HG03039 (cell line): ENCODE results near the gene UBE2G1.

ENCODE experiments used
- ATAC-seq: cut with Tn5 transposase; IDR thresholded peaks from one replicate; pipeline ENCODE4 v1.9.1; 2021; ENCODE audit warnings: mild to moderate bottlenecking, moderate library complexity; ENCODE audit not compliant: unreplicated experiment

UBE2G1 gene

DNA sequence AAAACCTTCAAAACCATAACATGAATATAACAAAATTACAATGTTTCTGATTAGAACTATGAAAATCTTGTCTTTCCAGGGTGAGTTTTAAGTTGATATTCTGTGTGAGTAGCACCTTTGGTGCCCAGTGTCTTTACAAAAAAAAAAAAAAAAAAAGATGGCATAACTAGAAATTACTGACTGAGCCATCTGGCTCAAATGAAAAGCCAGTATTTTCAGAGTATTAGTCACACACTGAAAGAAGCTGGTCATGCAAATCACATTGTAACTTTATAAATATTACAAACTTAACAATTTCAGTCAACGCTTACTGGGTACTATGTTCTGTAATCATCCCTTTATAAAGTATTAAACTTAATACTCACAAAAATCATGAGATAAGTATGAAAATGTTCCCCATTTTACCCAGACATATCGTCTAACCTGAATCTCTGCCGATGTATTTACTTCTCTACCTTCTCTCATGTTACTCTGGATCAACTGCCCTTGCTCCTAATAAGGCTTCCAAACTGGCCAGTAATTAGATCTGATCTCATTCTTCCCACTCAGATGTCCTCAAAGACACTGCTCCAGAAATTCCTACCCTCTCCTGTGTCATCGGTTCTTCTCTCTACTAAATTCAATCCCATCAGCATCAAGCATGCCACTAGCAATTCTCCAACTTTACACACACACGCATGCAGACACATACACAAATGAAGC is 25.4 kb downstream of the UBE2G1 start:
- no peak for ATAC-seq

DNA sequence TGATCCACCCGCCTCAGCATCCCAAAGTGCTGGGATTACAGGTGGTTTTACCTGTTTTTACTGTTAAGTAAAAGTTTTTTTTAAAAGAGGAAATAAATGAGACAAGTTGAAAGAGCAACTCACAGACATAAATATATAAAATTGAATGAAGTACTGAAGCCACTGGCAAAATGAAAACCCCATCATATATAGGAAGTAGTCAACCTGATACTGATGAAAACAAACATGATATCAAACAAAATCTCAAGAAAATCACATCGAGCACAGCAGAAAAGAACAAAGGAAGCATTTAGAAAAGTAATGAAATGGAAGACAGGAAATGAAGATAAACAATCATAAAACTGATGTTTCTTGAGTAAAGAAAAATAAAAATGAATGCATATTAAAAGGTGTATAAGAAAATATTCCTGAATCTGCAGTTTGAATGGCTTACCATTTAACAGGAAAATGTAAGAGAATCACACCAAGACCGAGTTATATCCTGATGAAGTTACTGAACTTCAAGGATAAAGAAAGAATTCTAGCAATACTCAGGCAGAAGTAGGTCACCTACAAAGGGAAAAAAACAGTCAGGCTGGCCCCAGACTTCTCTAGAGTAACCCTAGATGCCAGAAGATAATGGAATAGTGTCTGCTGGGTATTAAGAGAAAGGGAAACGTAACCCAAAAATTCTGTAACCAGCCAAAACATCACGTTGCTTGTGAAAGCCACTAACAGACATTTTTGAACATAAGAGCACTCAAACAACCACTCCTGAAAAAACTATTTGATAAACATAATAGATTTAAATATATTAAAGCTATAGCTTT is 31.5 kb downstream of the UBE2G1 start:
- ATAC-seq = no peak

DNA sequence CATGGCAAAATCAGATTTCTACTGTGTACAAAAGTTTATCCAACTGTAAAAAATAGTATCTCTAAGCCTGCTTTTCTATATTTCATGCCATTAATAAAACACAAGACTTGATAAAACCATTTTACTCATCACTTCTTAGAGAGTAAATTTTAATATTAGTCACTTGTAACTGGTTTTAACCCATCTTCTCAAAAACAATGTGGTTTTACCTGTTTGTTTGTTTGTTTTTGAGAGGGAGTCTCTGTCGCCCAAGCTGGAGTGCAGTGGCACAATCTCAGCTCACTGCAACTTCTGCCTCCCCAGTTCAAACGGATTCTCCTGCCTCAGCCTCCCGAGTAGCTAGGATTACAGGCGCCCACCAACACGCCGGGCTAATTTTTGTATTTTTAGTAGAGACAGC is 32.1 kb downstream of the UBE2G1 start:
- no peak for ATAC-seq

DNA sequence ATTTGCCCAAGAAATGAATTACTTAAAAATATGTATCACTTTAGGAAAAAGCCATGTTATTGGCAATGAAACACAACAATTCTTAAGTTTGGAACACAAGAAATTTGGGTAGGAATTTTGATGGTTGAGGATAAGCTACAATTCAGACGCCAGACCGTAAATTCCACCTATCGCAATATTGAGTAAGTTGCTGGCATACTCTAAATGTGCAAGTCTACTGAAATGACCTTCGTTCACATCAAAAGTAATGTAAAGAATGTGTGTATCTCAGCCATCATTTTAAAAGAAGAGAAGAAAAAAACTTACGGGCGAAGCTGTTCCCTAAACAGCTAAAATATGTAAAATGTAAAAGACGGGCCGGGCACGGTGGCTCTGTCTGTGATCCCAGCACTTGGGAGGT is 33.4 kb downstream of the UBE2G1 start:
- ATAC-seq = no peak

DNA sequence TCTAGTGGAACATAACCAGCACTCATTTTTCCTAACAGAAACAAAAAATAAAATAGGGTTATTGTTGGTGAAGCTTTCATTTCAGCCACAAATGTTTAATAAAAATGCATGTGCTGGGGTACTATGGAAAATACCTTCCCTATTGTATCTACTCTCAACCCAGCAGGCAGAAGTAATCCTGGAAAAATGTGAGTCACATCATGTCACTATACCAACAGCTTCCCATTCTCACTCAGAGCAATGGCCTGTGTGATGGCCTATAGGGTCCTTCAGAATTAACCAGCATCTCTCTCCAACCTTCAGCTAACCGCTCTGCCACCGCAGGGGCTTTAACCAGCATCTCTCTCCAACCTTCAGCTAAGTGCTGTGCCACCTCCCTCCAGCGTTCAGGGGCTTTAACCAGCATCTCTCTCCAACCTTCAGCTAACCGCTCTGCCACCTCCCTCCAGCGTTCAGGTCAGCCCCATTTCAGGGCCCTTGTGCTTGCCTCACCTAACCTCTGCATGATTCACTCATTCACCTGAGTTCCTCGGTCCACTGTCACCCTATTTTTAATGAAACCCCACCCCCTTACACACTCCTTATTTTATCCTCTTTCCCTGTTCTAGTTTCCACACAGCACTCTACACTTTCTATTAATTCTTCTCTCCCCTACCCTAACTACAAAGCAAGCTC is 34.0 kb downstream of the UBE2G1 start:
- no peak for ATAC-seq

DNA sequence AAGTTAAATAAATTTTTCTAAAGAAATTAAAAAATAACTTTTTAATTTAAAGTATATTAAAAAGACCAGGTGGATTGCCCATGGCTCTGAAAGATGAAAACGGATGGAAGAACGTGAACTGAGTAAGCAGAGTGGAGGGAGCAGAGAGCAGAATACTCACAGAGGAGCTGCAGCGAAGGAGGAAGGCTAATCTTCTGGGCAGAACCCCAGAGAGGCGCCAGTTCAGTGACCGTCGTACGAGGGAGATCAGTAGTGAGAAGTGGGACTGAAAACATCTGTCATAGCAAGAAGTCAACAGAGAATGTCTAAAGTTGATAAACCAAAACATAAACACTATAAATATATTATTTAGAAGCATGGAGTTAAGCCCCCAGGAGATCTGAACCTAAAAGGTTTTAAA is 34.9 kb downstream of the UBE2G1 start:
- no peak for ATAC-seq

DNA sequence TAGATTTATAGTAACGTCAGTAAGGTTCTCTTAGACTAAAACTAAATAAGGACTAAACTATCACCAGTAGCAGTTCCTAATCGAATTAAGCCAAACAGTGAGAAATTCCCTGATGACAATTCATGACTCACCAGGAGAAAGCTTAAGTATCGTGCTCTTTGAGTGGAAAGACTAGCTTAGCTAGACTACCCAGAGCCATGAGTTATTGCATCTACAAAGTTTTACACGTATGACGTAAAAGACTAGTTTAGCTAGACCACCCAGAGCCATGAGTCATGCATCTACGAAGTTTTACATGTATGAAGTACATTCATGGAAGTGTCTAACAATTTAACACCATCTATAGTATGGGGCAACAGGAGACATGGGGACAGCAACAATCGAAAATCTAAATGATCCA is 36.6 kb downstream of the UBE2G1 start:
- no peak for ATAC-seq

DNA sequence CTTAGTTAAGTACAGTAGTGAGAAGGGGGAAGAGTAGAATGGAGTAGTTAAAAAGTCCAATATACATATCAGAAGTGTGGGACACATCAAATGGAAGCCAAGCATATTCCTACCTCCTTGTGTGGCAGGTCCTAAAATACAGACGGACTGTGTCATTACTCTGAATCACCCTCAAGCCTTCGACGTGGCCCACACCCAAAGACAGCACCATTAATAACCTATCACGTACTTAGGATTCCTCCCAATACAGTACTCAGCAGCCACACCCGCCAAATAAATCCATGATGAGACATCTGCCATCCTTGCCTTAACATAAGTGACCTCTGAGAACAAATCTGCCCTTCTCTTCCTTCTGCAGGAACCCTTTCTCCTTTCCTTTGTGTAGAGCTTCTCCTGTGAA is 38.9 kb downstream of the UBE2G1 start:
- ATAC-seq = no peak

DNA sequence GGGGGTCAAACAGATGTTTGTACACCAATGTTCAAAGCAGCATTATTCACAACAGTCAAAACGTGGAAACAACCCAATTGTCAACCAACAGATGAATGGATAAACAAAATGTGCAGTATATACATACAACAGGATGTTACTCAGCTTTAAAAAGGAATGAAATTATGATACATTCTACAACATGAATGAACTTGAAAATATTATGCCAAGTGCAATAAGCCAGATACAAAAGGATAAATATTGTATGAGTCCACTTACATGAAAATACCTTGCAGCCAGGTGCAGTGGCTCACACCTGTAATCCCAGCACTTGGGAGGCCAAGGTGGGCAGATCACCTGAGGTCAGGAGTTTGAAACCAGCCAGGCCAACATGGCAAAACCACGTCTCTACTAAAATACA is 39.9 kb downstream of the UBE2G1 start:
- no peak for ATAC-seq

DNA sequence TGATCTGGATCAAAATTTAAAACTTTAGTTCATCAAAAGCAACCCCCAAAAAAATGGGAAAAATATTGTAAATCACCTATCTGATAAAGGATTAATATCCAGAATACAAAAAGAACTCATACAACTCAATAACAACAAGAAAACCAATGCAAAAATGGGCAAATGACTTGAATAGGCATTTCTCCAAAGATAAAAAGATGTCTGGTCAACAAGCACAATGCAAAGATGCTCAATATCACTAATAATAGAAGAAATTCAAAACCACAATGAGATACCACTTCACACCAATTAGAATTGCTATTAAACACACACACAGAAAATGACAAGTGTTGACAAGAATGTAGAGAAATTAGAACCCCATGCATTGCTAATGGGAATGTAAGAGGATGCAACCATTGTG is 40.4 kb downstream of the UBE2G1 start:
- no peak for ATAC-seq

DNA sequence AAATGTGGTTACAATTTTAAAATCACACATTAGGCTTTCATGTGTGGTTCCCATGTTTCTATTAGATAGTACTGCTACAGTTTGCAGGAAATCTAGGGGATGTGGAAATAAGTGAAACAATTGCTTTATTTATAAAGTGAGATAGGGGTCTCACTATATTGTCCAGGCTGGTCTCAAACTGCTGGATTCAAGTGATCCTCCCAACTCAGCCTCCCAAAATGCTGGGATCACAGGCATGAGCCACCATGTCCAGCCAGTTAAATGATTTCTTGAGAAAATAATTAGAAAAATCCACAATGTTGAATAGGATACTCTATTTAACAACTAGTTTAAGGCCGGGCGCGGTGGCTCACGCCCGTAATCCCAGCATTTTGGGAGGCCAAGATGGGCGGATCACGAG is 42.0 kb downstream of the UBE2G1 start:
- ATAC-seq = no peak

DNA sequence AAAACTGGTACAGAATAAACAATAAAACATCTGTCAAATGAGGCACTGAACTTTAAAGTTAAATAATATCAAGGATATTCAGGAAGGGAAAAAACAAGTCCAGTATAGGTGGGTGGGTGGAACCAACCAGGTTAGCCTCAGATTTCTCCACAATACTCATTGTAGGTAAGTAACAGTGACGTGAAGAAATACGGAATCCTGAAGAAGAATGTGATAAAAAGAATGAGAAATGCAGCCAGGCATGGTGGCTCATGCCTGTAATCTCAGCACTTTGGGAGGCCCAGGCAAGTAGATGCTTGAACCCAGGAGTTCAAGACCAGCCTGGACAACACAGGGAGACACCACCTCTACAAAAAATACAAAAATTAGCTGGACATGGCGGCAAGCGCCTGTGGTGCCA is 47.3 kb downstream of the UBE2G1 start:
- ATAC-seq = no peak

DNA sequence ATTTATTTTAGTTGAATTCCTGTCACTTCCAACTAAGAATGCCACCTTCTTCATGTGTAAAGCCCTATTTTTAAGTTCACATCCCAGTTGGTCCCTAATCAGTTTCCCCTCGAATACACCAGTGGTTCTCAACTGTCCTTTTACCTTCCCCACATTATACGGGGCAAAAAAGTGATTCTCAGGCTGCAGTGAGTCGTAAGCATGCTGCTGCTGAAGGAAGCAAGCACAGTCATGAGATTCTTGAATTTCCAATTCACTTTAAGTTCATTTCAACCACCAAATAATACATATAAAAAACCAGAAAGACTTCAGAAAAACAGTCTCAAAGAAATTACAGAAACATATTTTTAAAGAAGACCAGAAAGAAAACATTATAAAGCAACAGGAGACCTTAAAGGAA is 47.9 kb downstream of the UBE2G1 start:
- ATAC-seq = no peak

DNA sequence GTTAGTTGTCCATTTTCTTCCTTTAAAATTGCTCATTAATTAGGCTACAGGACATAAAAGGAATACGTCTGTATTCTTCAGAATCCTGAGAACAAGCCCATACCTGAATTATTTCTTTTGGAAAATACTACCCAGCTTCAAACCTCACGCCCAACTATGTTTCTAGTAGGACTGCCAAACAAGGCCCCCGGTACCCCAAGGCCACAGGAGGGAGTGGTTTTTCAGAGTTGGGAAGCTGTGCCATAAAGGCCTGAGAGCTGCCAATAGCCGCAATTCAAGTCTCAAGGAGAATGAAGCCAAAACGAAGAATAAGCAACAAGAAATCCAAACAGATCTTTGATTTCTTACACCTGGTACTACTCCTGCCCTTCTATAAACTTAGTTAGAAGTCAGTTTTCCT is 48.3 kb downstream of the UBE2G1 start:
- ATAC-seq = no peak

DNA sequence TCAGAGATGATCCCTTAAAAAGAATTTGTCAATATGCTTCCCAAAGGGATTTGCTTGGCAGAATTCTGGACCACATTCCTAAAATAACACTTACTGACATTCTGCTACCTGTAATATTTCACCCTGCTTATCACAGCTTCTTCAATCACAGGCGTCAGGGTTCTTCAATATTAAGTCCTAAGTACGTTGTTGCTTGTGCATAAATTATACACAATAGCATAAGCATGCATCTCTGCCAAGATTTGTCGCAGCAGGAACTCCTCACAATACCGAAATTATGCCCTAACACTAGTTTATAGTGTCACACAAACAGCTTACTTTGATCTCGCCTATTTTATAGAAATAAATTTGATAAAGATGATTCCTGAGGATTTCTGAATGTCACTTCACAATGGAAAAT is 48.9 kb downstream of the UBE2G1 start:
- no peak for ATAC-seq

DNA sequence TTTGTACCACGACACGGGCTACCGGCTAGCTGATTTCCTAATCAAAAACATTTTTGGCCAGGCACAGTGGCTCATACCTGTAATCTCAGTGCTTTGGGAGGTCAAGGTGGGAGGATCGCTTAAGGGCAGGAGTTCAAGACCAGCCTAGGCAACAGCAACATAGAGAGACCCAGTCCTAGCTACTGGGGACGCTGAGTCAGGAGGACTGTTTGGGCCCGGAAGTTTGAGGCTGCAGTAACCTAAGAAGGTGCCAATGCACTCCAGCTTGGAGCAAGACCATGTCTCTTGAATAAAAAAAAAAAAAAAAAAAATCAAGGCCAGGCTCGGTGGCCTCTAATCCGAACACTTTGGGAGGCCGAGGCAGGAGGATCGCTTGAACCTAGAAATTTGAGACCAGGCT is 49.8 kb downstream of the UBE2G1 start:
- no peak for ATAC-seq

DNA sequence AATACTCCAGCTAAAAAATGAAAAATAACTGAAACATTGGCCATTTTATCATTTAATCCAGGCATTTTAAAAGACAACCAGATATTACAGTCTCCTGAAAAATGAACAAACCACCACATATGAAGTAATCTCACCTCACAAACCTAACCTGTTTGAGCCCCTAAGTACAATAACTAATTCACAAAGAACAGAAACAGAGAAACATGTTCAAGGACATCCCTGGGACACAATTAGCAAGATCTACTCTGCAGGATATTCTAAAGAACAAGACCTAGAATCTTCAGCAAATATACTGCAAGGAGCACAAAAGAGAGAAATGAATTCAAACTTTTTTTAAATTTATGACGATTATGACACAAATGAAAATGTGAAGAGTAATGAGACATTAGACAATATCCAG is 51.9 kb downstream of the UBE2G1 start:
- no peak for ATAC-seq

DNA sequence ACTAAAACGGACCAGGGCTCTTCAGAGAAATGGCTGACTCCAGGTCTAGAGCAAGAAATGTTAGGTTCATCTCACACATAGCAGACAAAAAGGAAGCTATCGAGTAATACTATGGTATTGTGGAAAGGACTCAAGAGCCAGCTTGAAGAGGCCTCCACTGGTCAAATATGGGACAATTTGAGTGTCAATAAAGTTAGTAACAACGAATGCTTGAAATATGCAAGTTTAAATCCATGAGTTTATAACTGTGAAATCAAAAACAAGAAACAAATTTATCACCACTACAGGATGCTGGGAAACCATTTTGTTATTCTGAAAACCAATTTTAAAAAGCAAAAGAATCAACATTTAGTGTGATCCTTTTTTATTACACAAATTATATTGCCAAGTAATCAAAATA is 52.3 kb downstream of the UBE2G1 start:
- no peak for ATAC-seq

DNA sequence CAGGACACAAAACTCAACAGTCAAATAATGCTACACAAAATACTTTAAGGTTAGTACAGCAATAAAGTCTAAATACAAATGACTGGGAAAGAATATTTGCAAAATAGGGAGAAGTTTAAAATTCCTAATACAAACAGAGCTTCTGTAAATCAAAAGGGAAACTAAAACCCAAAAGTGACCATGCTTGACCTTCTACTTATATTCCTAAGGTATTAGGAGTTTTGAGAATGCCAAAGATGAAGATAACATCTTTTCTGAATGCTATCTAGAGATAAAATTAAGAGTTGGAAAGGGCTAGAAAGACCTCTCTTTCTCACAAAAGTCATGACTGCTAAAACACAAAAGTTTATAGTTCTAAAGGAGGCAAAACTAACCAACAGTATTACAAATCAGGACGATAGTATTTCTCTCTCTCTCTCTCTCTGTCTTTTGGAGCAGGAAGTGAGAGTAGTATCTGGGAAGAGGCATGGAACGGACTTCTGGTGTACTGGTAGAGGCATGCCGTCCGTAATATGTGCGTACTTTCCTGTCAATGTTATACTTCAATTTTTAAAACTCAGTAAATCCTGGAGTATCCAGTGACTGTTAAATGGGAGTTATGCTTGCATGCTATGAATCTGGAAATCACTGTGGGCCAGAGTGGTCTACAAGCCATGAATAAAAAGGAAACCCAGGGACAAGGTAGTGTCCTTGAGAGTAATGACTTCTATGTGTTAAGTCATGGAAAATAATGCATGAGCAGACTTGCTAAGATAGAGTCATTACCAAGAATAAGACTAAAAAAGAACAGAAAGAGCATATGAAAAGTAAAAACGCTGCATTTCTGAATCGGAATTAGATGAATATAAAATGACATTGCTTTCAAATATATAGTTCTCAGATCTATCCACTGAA is 53.0 kb downstream of the UBE2G1 start:
- ATAC-seq = no peak

DNA sequence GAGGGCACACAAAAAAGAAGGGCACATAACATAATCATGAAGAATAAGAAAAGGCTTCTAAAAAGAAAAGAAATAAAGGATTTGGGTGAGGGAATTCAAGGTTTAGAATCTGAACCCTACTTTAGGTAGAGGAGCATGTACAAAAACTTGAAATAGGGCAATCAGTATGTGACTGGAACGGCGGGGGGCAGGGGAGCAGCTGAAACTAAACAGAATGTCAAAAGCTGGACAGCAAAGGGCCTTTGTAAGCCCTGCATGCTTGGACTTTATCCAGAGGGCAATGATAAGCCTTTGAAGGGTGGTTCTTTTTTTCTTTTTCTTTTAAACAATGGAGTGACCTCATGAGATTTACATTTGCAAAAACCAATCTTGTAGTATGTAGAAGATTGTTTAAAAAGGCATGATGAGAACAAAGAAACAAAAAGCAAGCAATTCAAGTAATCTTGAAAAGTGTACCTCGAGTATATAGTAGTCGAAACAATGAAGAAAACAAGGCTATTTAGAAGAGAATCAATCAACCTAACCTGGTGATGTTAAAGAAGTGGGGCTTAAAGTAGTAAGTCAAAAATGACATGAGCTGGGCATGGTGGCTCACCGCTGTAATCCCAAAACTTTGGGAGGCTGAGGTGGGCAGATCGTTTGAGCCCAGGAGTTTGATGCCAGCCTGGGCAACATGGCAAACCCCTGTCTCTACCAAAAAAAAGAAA is 56.0 kb downstream of the UBE2G1 start:
- ATAC-seq = no peak
